H1 (cell line): ENCODE measurements around the gene ACSL6. TPM values are rescaled to one million over a fixed set of nuclear protein-coding genes. Genes with fewer than 3 reads are reported as not detected.

Experiments used
- HDAC2 ChIP-seq, 2 experiments: fragments of 300-600 bp in 1 of 2; sonication (generic) in 1 of 2; IDR thresholded peaks; 2 replicates each; pipeline ENCODE4 v1.6.1; 2011 to 2012; ENCODE audit warnings: low read depth in 2 of 2, low read length in 2 of 2, mild to moderate bottlenecking in 2 of 2, moderate library complexity in 2 of 2, borderline replicate concordance in 1 of 2, inconsistent platforms in 1 of 2
- KDM5A ChIP-seq: fragments of 200-600 bp; IDR thresholded peaks from 2 replicates; pipeline ENCODE4 v1.7.1; 2012; ENCODE audit warnings: mild to moderate bottlenecking, low read length, inconsistent platforms, mixed read lengths
- SAP30 ChIP-seq: fragments of 300-600 bp; sonication (generic); IDR thresholded peaks from 2 replicates; pipeline ENCODE4 v1.7.1; 2012; ENCODE audit warnings: low read length, moderate library complexity, mild to moderate bottlenecking, inconsistent platforms; ENCODE audit not compliant: insufficient read depth, insufficient replicate concordance
- polyA plus RNA-seq, 7 experiments: library from polyadenylated mRNA; depleted of rRNA in 3 of 7; stranded (reverse) in 5 of 7; unstranded in 2 of 7; fragments of >200 nt in 5 of 7; fragments of 200-250 nt in 2 of 7; gene quantifications; 1 replicate in 5 of 7; 2 replicates in 1 of 7; 4 replicates in 1 of 7; pipeline versions ENCODE4 v1.2.1 to v1.2.3, GENCODE V29; 2011 to 2013; ENCODE audit warnings: missing spikeins in 2 of 7, mixed read lengths in 2 of 7
- total RNA-seq: library from RNA; stranded (reverse); fragmentation: NEBNext Ultra II Directional; extraction: Animal tissue kit (Norgen Biotek cat#: 25700); gene quantifications from 2 replicates; pipeline ENCODE4 v1.2.1, GENCODE V29; 2021
- TF ChIP-seq, protein P1 (sequence below): fragments of 300-600 bp; sonication (generic); IDR thresholded peaks from 2 replicates; pipeline ENCODE4 v1.7.1; 2012; ENCODE audit warnings: low read length, moderate library complexity, mild to moderate bottlenecking, inconsistent platforms; ENCODE audit not compliant: insufficient replicate concordance

Gene ACSL6
- total and polyA plus RNA-seq, 2 of the 8 experiments (the other 6 are each of a cell fraction or from before 2014, with no cell fraction given): 2.3 to 2.4 TPM

DNA sequence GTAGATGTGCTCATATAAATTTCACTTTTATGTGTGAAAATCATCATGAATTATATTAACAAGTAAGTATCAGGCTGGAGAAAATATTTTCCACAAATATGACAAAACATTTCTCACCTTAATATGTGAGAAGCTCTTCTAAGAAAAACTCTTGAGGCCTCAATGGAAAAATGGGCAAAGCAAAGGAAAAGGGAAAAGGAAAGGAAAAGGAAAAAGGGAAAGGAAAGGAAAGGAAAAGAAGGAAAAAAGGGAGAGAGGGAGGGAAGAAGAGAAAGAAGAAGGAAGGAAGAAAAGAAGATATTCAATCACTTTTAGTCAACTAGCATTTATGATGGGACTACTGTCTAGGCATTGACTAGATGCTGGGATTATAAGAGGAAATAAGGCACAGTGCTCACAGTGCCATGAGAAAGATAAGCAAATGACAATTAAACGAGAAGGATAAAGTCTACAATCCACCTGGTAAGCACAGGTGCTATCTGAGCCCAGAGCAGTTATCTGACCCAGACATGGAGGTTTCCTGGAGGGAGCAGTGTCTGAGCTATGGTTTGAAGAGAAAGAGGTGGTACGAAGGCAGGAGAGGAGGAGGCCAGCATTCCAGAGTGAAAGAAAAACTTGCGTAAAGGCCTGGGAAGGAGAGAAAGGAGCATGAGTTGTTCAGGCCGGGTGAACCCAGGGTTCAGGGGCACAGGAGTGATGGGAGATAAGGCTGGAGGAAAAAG lies 18.3 kb upstream of the ACSL6 start (continued):
- TF ChIP-seq, protein P1, sequence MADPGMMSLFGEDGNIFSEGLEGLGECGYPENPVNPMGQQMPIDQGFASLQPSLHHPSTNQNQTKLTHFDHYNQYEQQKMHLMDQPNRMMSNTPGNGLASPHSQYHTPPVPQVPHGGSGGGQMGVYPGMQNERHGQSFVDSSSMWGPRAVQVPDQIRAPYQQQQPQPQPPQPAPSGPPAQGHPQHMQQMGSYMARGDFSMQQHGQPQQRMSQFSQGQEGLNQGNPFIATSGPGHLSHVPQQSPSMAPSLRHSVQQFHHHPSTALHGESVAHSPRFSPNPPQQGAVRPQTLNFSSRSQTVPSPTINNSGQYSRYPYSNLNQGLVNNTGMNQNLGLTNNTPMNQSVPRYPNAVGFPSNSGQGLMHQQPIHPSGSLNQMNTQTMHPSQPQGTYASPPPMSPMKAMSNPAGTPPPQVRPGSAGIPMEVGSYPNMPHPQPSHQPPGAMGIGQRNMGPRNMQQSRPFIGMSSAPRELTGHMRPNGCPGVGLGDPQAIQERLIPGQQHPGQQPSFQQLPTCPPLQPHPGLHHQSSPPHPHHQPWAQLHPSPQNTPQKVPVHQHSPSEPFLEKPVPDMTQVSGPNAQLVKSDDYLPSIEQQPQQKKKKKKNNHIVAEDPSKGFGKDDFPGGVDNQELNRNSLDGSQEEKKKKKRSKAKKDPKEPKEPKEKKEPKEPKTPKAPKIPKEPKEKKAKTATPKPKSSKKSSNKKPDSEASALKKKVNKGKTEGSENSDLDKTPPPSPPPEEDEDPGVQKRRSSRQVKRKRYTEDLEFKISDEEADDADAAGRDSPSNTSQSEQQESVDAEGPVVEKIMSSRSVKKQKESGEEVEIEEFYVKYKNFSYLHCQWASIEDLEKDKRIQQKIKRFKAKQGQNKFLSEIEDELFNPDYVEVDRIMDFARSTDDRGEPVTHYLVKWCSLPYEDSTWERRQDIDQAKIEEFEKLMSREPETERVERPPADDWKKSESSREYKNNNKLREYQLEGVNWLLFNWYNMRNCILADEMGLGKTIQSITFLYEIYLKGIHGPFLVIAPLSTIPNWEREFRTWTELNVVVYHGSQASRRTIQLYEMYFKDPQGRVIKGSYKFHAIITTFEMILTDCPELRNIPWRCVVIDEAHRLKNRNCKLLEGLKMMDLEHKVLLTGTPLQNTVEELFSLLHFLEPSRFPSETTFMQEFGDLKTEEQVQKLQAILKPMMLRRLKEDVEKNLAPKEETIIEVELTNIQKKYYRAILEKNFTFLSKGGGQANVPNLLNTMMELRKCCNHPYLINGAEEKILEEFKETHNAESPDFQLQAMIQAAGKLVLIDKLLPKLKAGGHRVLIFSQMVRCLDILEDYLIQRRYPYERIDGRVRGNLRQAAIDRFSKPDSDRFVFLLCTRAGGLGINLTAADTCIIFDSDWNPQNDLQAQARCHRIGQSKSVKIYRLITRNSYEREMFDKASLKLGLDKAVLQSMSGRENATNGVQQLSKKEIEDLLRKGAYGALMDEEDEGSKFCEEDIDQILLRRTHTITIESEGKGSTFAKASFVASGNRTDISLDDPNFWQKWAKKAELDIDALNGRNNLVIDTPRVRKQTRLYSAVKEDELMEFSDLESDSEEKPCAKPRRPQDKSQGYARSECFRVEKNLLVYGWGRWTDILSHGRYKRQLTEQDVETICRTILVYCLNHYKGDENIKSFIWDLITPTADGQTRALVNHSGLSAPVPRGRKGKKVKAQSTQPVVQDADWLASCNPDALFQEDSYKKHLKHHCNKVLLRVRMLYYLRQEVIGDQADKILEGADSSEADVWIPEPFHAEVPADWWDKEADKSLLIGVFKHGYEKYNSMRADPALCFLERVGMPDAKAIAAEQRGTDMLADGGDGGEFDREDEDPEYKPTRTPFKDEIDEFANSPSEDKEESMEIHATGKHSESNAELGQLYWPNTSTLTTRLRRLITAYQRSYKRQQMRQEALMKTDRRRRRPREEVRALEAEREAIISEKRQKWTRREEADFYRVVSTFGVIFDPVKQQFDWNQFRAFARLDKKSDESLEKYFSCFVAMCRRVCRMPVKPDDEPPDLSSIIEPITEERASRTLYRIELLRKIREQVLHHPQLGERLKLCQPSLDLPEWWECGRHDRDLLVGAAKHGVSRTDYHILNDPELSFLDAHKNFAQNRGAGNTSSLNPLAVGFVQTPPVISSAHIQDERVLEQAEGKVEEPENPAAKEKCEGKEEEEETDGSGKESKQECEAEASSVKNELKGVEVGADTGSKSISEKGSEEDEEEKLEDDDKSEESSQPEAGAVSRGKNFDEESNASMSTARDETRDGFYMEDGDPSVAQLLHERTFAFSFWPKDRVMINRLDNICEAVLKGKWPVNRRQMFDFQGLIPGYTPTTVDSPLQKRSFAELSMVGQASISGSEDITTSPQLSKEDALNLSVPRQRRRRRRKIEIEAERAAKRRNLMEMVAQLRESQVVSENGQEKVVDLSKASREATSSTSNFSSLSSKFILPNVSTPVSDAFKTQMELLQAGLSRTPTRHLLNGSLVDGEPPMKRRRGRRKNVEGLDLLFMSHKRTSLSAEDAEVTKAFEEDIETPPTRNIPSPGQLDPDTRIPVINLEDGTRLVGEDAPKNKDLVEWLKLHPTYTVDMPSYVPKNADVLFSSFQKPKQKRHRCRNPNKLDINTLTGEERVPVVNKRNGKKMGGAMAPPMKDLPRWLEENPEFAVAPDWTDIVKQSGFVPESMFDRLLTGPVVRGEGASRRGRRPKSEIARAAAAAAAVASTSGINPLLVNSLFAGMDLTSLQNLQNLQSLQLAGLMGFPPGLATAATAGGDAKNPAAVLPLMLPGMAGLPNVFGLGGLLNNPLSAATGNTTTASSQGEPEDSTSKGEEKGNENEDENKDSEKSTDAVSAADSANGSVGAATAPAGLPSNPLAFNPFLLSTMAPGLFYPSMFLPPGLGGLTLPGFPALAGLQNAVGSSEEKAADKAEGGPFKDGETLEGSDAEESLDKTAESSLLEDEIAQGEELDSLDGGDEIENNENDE: no peak
- no peak for TF ChIP-seq KDM5A
- no peak for TF ChIP-seq SAP30
- TF ChIP-seq HDAC2 (IDR thresholded peaks at IDR 0.05; ENCODE audit: borderline replicate concordance in 1 of 2, low read depth in 2 of 2, low read length in 2 of 2): no peak
